ENCODE results near the gene TRIM45. TPM values are rescaled to one million over a fixed set of nuclear protein-coding genes. Genes with fewer than 3 reads are reported as not detected.
"Not testable (repeated sequence)": the region's sequence is repeated elsewhere in the genome, so short reads cannot be mapped to it uniquely, and the experiment has no call there.

TRIM45 gene
- total and polyA plus RNA-seq, 2 donors (not counting 1 experiment from before 2014, with no cell fraction given), result 4.0 to 8.4 TPM

- Histone ChIP-seq H3K27ac (ENCODE audit: insufficient read depth, low read length) (no peak overlapping the region), H3K4me1 (ENCODE audit: control insufficient read depth, extremely low read depth, insufficient read depth, low read length) (no peaks in the 10 kb centered on the region), H3K27me3 (ENCODE audit: control insufficient read depth, insufficient read depth, low read length) (no peaks in the 10 kb centered on the region), H3K36me3 (ENCODE audit: control insufficient read depth, insufficient read depth, low read length) (peaks cover 3% of the 10 kb centered on the region), H3K79me2 (ENCODE audit: control insufficient read depth, insufficient read depth, low read length) (no peaks in the 10 kb centered on the region), H3K9ac (ENCODE audit: insufficient read depth, low read length) (no peak overlapping the region), H3K4me2 (ENCODE audit: extremely low read depth, insufficient read depth, low read length) (no peak overlapping the region), H3K9me3 (ENCODE audit: control insufficient read depth, insufficient read depth, low read depth, low read length) (no peaks in the 10 kb centered on the region), H3K4me3 (replicated peaks in 1 of 4; ENCODE audit: control extremely low read depth in 1 of 4, insufficient read depth in 1 of 4, low read depth in 3 of 4, low read length in 4 of 4) (no peak overlapping the region), H2AFZ (ENCODE audit: low read length) (no peak overlapping the region), H4K20me1 (ENCODE audit: control insufficient read depth, extremely low read depth, insufficient read depth, low read length) (no peaks in the 10 kb centered on the region)
- no peak for DNase-seq (ENCODE audit: low read depth in 2 of 2)
- TF ChIP-seq EZH2 (IDR thresholded peaks at IDR 0.05; ENCODE audit: low read length, missing control alignments) (no peak), CTCF (conservative IDR thresholded peaks at IDR 0.05 in 1 of 2, IDR thresholded peaks at IDR 0.05 in 1 of 2; ENCODE audit: low read depth in 1 of 2, low read length in 2 of 2) (no peak)
Observed at GRCh38 chr1:117105722-117106121, 15.8 kb downstream of the TRIM45 start.

GRCh38 chr1:117104986-117105385 is 16.6 kb downstream of the TRIM45 start:
- Histone ChIP-seq H3K4me1 (ENCODE audit: control insufficient read depth, extremely low read depth, insufficient read depth, low read length) (no peaks in the 10 kb centered on the region), H3K4me3 (replicated peaks in 1 of 4; ENCODE audit: control extremely low read depth in 1 of 4, insufficient read depth in 1 of 4, low read depth in 3 of 4, low read length in 4 of 4) (no peak overlapping the region), H3K9ac (ENCODE audit: insufficient read depth, low read length) (no peak overlapping the region), H2AFZ (ENCODE audit: low read length) (no peak overlapping the region), H3K36me3 (ENCODE audit: control insufficient read depth, insufficient read depth, low read length) (peaks cover 3% of the 10 kb centered on the region), H3K27ac (ENCODE audit: insufficient read depth, low read length) (no peak overlapping the region), H3K4me2 (ENCODE audit: extremely low read depth, insufficient read depth, low read length) (no peak overlapping the region), H4K20me1 (ENCODE audit: control insufficient read depth, extremely low read depth, insufficient read depth, low read length) (no peaks in the 10 kb centered on the region), H3K9me3 (ENCODE audit: control insufficient read depth, insufficient read depth, low read depth, low read length) (no peaks in the 10 kb centered on the region), H3K79me2 (ENCODE audit: control insufficient read depth, insufficient read depth, low read length) (no peaks in the 10 kb centered on the region), H3K27me3 (ENCODE audit: control insufficient read depth, insufficient read depth, low read length) (no peaks in the 10 kb centered on the region)
- DNase-seq (ENCODE audit: low read depth in 2 of 2), result peak in 1 of 2 donors; percentile 45
- TF ChIP-seq CTCF (conservative IDR thresholded peaks at IDR 0.05 in 1 of 2, IDR thresholded peaks at IDR 0.05 in 1 of 2; ENCODE audit: low read depth in 1 of 2, low read length in 2 of 2), result no peak
- TF ChIP-seq EZH2 (IDR thresholded peaks at IDR 0.05; ENCODE audit: low read length, missing control alignments), result no peak

- not testable (repeated sequence) for H3K79me2 ChIP-seq (ENCODE audit: control insufficient read depth, insufficient read depth, low read length); DNase-seq (ENCODE audit: low read depth in 2 of 2); H4K20me1 ChIP-seq (ENCODE audit: control insufficient read depth, extremely low read depth, insufficient read depth, low read length); H3K36me3 ChIP-seq (ENCODE audit: control insufficient read depth, insufficient read depth, low read length); H3K4me3 ChIP-seq (replicated peaks in 1 of 4; ENCODE audit: control extremely low read depth in 1 of 4, insufficient read depth in 1 of 4, low read depth in 3 of 4, low read length in 4 of 4); H3K4me2 ChIP-seq (ENCODE audit: extremely low read depth, insufficient read depth, low read length); H3K4me1 ChIP-seq (ENCODE audit: control insufficient read depth, extremely low read depth, insufficient read depth, low read length); H3K9ac ChIP-seq (ENCODE audit: insufficient read depth, low read length); H3K9me3 ChIP-seq (ENCODE audit: control insufficient read depth, insufficient read depth, low read depth, low read length); H3K27ac ChIP-seq (ENCODE audit: insufficient read depth, low read length); H3K27me3 ChIP-seq (ENCODE audit: control insufficient read depth, insufficient read depth, low read length); H2AFZ ChIP-seq (ENCODE audit: low read length)
Observed at GRCh38 chr1:117101858-117102257, 19.7 kb downstream of the TRIM45 start.
